Spleen (tissue), 11 donors: ENCODE measurements around the gene PLEKHM3. TPM values are rescaled to one million over a fixed set of nuclear protein-coding genes. Genes with fewer than 3 reads are reported as not detected.

ENCODE experiments used
- DNase-seq: peaks from one replicate; pipeline ENCODE4 v3.0.0-alpha.2; 2020
- H3K27ac ChIP-seq, 8 donors: fragments of 200-600 bp; sonication (generic) in 7 of 8; 1 replicate in 4 of 8; 2 replicates in 4 of 8; pipeline versions ENCODE4 v1.5.0 to v1.8.0; 2016 to 2021; ENCODE audit warnings: inconsistent platforms in 4 of 8, mild to moderate bottlenecking in 4 of 8, moderate library complexity in 1 of 8
- H3K27me3 ChIP-seq, 7 donors: fragments of 200-600 bp; sonication (generic) in 6 of 7; replicated peaks in 1 of 7; 1 replicate in 4 of 7; 2 replicates in 3 of 7; pipeline versions ENCODE4 v1.5.0 to v1.8.0; 2016 to 2021; ENCODE audit warnings: inconsistent platforms in 3 of 7, mild to moderate bottlenecking in 1 of 7
- H3K36me3 ChIP-seq, 6 donors: fragments of 200-600 bp; sonication (generic) in 5 of 6; 1 replicate in 4 of 6; 2 replicates in 2 of 6; pipeline versions ENCODE4 v1.5.0 to v1.8.0; 2016 to 2021; ENCODE audit warnings: inconsistent platforms in 2 of 6
- H3K4me1 ChIP-seq, 6 donors: fragments of 200-600 bp; sonication (generic) in 5 of 6; 1 replicate in 3 of 6; 2 replicates in 3 of 6; pipeline versions ENCODE4 v1.5.0 to v1.8.0; 2016 to 2021; ENCODE audit warnings: inconsistent platforms in 3 of 6
- H3K4me3 ChIP-seq, 8 donors: fragments of 200-600 bp; sonication (generic) in 7 of 8; 1 replicate in 4 of 8; 2 replicates in 4 of 8; pipeline versions ENCODE4 v1.5.0 to v1.8.0; 2016 to 2021; ENCODE audit warnings: inconsistent platforms in 4 of 8, mild to moderate bottlenecking in 4 of 8, moderate library complexity in 2 of 8
- H3K9me3 ChIP-seq, 8 donors: fragments of 200-600 bp; sonication (generic) in 7 of 8; 1 replicate in 4 of 8; 2 replicates in 4 of 8; pipeline versions ENCODE4 v1.5.0 to v1.8.0; 2016 to 2021; ENCODE audit warnings: inconsistent platforms in 4 of 8
- POLR2A ChIP-seq, 3 donors: fragments of 450-650 bp; IDR thresholded peaks; one replicate each; pipeline ENCODE4 v1.5.1; 2017; ENCODE audit warnings: antibody characterized with exemption in 3 of 3, mild to moderate bottlenecking in 1 of 3
- POLR2AphosphoS5 ChIP-seq, 3 donors: sonication (generic); formaldehyde crosslinking; IDR thresholded peaks; one replicate each; pipeline ENCODE4 v1.5.1; 2017; ENCODE audit warnings: antibody characterized with exemption in 3 of 3
- WGBS, 5 donors: extraction: QIAGEN DNeasy Blood & Tissue Kit in 3 of 5; methylation state at CpG; one replicate each; pipeline versions ENCODE4 v1.1.5 to v1.1.7; 2013 to 2018; 5-methylcytosine and 5-hydroxymethylcytosine counted together
- intact Hi-C: fragments of 100-400 bp; cut with DNase I; formaldehyde crosslinking; loops from one replicate; pipeline ENCODE4 v1.15.0; 2023; ENCODE audit warnings: low total_unique reads
- polyA plus RNA-seq, 3 donors: library from polyadenylated mRNA; stranded (reverse); fragments of 200-250 nt; gene quantifications; one replicate each; pipeline ENCODE4 v1.2.1, GENCODE V29; 2013
- total RNA-seq, 7 donors: library from RNA; depleted of rRNA in 3 of 7; stranded (reverse); fragments of >200 nt in 3 of 7; fragmentation: NEBNext Ultra II Directional in 4 of 7; extraction: Animal tissue kit (Norgen Biotek cat#: 25700) in 4 of 7; gene quantifications; one replicate each; pipeline versions ENCODE4 v1.1.0 to v1.2.1, GENCODE V29; 2016 to 2021
- TF ChIP-seq, protein P1 (sequence below), 11 experiments: fragments of 200-600 bp in 7 of 11; fragments of 450-650 bp in 4 of 11; sonication (generic) in 4 of 11; IDR thresholded peaks in 8 of 11; conservative IDR thresholded peaks in 3 of 11; 1 replicate in 7 of 11; 2 replicates in 4 of 11; pipeline versions ENCODE4 v1.4.0 to v1.8.0; 2016 to 2021; ENCODE audit warnings: antibody characterized with exemption in 11 of 11, inconsistent platforms in 4 of 11, mild to moderate bottlenecking in 1 of 11
- donor health status: healthy with polysubstance abuse.
- donor health status: DM: no; HTN: no; CAD: no; lungs with moderate emphysema.
- donor health status: DM: no; HTN: no; CAD: no.
- donor health status: Bipolar disorder and iron deficiency.
- donor health status: healthy.
- donor health status: DM: no; HTN: no; CAD: no.
- donor health status: DM: yes; HTN: yes; CAD: no.

PLEKHM3 gene
- total and polyA plus RNA-seq, 10 donors: 2.4 to 24.3 (median 18.3) TPM

DNA sequence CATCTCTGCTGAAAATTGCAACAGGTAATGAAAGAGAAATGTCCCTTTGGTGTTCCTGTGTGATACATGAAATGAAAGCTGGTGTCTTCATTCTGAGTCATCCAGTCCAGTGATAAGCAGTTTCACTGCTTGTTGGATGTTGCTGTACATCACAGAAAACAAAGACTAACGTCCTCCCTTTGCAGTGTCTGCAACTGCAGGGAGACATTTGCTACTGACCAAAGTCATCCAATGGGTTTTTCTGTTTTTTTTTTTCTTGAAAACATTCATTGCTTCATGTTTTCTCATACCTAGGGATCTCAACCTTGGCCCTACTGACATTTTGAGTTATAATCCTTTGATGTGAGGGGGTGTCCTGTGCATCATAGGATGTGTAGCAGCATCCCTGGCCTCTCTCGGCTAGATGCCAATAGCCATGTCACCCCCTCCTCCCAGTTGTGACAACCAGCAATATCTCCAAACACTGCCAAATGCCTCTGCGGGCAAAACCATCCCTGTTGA is 192.0 kb downstream of the PLEKHM3 start:
- H3K4me3 ChIP-seq: no peak overlapping the region
- no peaks in the 10 kb centered on the region for H3K27me3 ChIP-seq
- TF ChIP-seq POLR2A (IDR thresholded peaks at IDR 0.05): no peak
- TF ChIP-seq, protein P1, sequence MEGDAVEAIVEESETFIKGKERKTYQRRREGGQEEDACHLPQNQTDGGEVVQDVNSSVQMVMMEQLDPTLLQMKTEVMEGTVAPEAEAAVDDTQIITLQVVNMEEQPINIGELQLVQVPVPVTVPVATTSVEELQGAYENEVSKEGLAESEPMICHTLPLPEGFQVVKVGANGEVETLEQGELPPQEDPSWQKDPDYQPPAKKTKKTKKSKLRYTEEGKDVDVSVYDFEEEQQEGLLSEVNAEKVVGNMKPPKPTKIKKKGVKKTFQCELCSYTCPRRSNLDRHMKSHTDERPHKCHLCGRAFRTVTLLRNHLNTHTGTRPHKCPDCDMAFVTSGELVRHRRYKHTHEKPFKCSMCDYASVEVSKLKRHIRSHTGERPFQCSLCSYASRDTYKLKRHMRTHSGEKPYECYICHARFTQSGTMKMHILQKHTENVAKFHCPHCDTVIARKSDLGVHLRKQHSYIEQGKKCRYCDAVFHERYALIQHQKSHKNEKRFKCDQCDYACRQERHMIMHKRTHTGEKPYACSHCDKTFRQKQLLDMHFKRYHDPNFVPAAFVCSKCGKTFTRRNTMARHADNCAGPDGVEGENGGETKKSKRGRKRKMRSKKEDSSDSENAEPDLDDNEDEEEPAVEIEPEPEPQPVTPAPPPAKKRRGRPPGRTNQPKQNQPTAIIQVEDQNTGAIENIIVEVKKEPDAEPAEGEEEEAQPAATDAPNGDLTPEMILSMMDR (IDR thresholded peaks at IDR 0.05 in 8 of 11, conservative IDR thresholded peaks at IDR 0.05 in 3 of 11): no peak
- TF ChIP-seq POLR2AphosphoS5 (IDR thresholded peaks at IDR 0.05): no peak
- intact Hi-C loops: no loop called here
- 79 to 92% (median 87%) methylated on average over 3 of the region's 3 CpGs for WGBS, 5 donors
- no peak overlapping the region for H3K27ac ChIP-seq
- DNase-seq: no peak
- H3K9me3 ChIP-seq: no peaks in the 10 kb centered on the region
- H3K36me3 ChIP-seq: peaks cover 0 to 14% (median 2%) of the 10 kb centered on the region in 6 donors
- peaks cover 0 to 17% (median 7%) of the 10 kb centered on the region in 6 donors for H3K4me1 ChIP-seq

DNA sequence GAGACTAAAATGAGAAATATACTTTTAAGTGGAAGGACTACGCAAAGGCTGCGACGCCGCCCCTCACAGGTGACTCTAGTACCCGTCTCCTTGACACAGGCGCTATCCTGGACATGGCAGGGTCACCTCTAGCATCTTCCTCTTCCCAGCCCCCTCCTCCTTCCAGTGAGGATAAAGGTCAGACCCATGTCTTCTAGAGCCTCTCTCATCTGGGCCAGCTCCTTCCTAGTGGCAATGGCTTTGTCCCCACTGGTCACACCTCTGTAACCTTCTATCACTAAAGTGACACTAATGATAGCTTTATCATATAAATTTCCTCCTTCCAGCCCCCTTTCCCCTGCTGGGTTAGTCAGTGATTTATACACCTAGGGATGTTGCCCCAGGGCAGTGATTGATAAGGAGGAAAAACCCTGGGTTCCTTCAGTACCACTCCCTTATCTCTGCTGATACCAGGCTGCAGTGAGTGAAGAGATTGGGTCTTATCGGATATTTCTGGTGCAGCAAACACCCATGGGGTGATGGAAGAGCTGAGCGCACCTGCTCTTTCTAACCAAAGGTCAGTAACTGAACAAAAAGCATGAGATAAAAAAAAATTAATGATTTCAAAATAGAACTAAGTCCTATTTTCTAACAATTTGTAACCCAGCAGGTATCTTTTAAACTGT is 193.6 kb downstream of the PLEKHM3 start:
- no peak overlapping the region for H3K27ac ChIP-seq
- no peak for TF ChIP-seq POLR2AphosphoS5 (IDR thresholded peaks at IDR 0.05)
- TF ChIP-seq POLR2A (IDR thresholded peaks at IDR 0.05): no peak
- TF ChIP-seq, protein P1 (IDR thresholded peaks at IDR 0.05 in 8 of 11, conservative IDR thresholded peaks at IDR 0.05 in 3 of 11): no peak
- no peak overlapping the region for H3K4me3 ChIP-seq
- H3K36me3 ChIP-seq: peaks cover 0 to 30% (median 16%) of the 10 kb centered on the region in 6 donors
- H3K27me3 ChIP-seq: no peaks in the 10 kb centered on the region
- 95 to 97% (median 96%) methylated on average over 8 of the region's 8 CpGs for WGBS, 5 donors
- H3K4me1 ChIP-seq: peaks cover 0 to 11% (median 3%) of the 10 kb centered on the region in 6 donors
- DNase-seq: no peak
- intact Hi-C loops: no loop called here
- H3K9me3 ChIP-seq: no peaks in the 10 kb centered on the region

DNA sequence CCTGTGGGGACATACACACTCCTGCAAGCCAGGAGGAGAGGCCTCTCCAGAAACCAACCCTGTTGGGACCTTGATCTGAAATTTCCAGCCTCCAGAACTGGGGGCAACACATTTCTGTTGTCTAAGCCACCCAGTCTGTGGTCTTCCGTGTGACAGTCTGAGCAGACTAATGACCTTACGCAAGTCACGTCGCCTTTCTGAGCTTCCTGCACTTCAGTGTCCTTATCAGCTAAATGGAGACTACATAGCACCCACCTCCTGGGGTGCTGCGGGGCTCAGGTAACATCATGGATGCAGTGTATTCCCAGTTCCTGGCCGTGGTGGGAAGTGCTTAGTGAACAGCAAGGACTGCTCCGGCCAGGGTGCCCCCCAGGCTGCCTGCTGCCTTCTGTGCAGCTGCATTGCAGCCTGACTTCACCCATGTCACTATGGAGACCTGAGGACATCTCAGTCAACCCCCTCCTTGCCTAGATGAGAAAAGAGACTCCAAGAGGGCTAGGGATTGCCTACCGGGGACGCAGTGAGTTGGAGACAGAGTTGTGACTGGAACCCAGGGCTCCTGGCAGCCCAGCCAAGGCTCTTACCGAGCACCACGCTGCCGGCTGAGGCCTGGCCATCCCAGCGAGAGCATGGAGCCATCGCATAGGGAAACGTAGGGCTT is 194.4 kb downstream of the PLEKHM3 start:
- H3K9me3 ChIP-seq: no peaks in the 10 kb centered on the region
- intact Hi-C loops: no loop called here
- 85 to 93% (median 86%) methylated on average over 9 to 15 of the region's 15 CpGs for WGBS, 5 donors
- no peaks in the 10 kb centered on the region for H3K27me3 ChIP-seq
- no peak overlapping the region for H3K27ac ChIP-seq
- peaks cover 0 to 38% (median 19%) of the 10 kb centered on the region in 6 donors for H3K36me3 ChIP-seq
- H3K4me3 ChIP-seq: no peak overlapping the region
- TF ChIP-seq, protein P1 (IDR thresholded peaks at IDR 0.05 in 8 of 11, conservative IDR thresholded peaks at IDR 0.05 in 3 of 11): no peak
- no peak for TF ChIP-seq POLR2AphosphoS5 (IDR thresholded peaks at IDR 0.05)
- TF ChIP-seq POLR2A (IDR thresholded peaks at IDR 0.05): no peak
- no peak for DNase-seq
- peaks cover 0 to 3% (median 0%) of the 10 kb centered on the region in 6 donors for H3K4me1 ChIP-seq
